Activated CD8-positive, alpha-beta T cell treated with anti-CD3 and anti-CD28 coated beads for 36 hours (primary cell): Measurements from ENCODE around the gene ART5. TPM values are rescaled to one million over a fixed set of nuclear protein-coding genes. Genes with fewer than 3 reads are reported as not detected.

Experiments used
- ATAC-seq: fragments of 200-7000 bp; cut with Tn5 transposase; one replicate; pipeline ENCODE4 v1.10.0; 2021; ENCODE audit warnings: mild to moderate bottlenecking, moderate library complexity
- CTCF ChIA-PET: fragments of 350-600 bp; sonication (Branson Sonifier 250); formaldehyde crosslinking; loops from one replicate; lab custom pipeline; 2021; ENCODE audit warnings: antibody characterized with exemption; lab: Charles Lee
- POLR2A ChIA-PET: fragments of 350-600 bp; sonication (Branson Sonifier 250); formaldehyde crosslinking; loops from one replicate; lab custom pipeline; 2021; ENCODE audit warnings: antibody characterized with exemption; lab: Charles Lee
- DNase-seq: peaks from one replicate; pipeline ENCODE4 v3.0.0-alpha.2; 2020
- H3K27ac Mint-ChIP-seq: one replicate; pipeline ENCODE4 v1.8.0; 2021; ENCODE audit warnings: mild to moderate bottlenecking, mixed read lengths
- H3K27me3 Mint-ChIP-seq: one replicate; pipeline ENCODE4 v1.8.0; 2021; ENCODE audit warnings: mixed read lengths
- H3K36me3 Mint-ChIP-seq: one replicate; pipeline ENCODE4 v1.8.0; 2021; ENCODE audit warnings: low read depth, mixed read lengths
- H3K4me1 Mint-ChIP-seq: one replicate; pipeline ENCODE4 v1.8.0; 2021; ENCODE audit warnings: low read depth, mixed read lengths
- H3K4me3 Mint-ChIP-seq: one replicate; pipeline ENCODE4 v1.8.0; 2021; ENCODE audit warnings: mild to moderate bottlenecking, moderate library complexity, mixed read lengths
- H3K9me3 Mint-ChIP-seq: one replicate; pipeline ENCODE4 v1.8.0; 2021; ENCODE audit warnings: mixed read lengths
- intact Hi-C: fragments of 100-400 bp; cut with micrococcal nuclease; formaldehyde crosslinking; loops from one replicate; pipeline ENCODE4 v1.10.0; 2022
- total RNA-seq, 2 experiments: library from RNA; stranded (reverse); gene quantifications; one replicate each; pipeline ENCODE4 v1.2.3, GENCODE V29; 2021
- TF ChIP-seq, protein P1 (sequence below): fragments of 200-600 bp; IDR thresholded peaks from one replicate; pipeline ENCODE4 v1.8.0; 2022; ENCODE audit warnings: antibody characterized with exemption, mild to moderate bottlenecking

The ART5 gene
- total RNA-seq, 2 experiments from 2014 or later, result not detected

DNA sequence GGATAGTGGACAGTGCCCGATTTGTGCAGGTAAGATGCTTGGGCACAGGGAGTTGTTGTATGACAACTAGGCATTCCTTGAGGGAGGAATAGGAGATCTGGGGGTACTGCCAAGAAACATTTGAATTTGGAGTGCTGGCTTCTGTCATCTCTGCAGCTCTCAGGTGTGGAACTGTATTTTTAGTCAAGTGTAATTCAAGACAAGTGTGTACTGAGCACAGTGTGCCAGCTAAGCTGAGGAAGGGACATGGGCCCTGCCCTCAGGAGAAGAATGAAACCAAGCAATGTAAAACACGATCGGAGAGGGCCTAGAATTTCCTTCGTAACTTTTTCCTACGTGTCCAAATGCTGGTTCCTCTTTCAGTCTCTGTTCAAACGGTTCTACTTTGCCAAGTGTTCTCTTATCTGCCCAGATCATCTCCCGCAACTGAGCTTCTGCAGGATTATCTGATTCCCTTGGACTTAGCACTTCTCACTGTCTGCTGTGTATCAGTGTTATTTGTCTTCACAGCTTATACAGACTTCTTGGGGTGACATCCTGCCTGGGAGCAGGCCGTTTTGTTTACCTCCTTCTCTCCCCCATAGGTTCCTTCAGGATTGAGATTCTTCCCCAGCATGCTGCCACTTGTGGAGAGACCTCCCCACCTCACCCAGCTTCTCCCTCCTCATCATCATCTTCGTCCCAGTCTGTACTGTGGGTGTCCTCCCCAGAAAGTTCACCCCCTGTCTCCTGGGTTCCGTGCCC lies 27.6 kb downstream of the ART5 start:
- H3K4me1 Mint-ChIP-seq, result peaks cover 10% of the 10 kb centered on the region
- ChIA-PET POLR2A (interaction anchor here (1.3 kb wide), 1 partner anchor 12 kb away, joined by 3 read pairs; no protein-coding TSS in a partner anchor), CTCF (no interaction called here)
- H3K4me3 Mint-ChIP-seq, result no peak overlapping the region
- H3K9me3 Mint-ChIP-seq, result no peaks in the 10 kb centered on the region
- no peaks in the 10 kb centered on the region for H3K36me3 Mint-ChIP-seq
- ATAC-seq, result peak; percentile 13
- no peaks in the 10 kb centered on the region for H3K27me3 Mint-ChIP-seq
- intact Hi-C loops, result no loop called here
- no peak for DNase-seq
- TF ChIP-seq, protein P1, sequence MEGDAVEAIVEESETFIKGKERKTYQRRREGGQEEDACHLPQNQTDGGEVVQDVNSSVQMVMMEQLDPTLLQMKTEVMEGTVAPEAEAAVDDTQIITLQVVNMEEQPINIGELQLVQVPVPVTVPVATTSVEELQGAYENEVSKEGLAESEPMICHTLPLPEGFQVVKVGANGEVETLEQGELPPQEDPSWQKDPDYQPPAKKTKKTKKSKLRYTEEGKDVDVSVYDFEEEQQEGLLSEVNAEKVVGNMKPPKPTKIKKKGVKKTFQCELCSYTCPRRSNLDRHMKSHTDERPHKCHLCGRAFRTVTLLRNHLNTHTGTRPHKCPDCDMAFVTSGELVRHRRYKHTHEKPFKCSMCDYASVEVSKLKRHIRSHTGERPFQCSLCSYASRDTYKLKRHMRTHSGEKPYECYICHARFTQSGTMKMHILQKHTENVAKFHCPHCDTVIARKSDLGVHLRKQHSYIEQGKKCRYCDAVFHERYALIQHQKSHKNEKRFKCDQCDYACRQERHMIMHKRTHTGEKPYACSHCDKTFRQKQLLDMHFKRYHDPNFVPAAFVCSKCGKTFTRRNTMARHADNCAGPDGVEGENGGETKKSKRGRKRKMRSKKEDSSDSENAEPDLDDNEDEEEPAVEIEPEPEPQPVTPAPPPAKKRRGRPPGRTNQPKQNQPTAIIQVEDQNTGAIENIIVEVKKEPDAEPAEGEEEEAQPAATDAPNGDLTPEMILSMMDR, result no peak
- no peak overlapping the region for H3K27ac Mint-ChIP-seq

DNA sequence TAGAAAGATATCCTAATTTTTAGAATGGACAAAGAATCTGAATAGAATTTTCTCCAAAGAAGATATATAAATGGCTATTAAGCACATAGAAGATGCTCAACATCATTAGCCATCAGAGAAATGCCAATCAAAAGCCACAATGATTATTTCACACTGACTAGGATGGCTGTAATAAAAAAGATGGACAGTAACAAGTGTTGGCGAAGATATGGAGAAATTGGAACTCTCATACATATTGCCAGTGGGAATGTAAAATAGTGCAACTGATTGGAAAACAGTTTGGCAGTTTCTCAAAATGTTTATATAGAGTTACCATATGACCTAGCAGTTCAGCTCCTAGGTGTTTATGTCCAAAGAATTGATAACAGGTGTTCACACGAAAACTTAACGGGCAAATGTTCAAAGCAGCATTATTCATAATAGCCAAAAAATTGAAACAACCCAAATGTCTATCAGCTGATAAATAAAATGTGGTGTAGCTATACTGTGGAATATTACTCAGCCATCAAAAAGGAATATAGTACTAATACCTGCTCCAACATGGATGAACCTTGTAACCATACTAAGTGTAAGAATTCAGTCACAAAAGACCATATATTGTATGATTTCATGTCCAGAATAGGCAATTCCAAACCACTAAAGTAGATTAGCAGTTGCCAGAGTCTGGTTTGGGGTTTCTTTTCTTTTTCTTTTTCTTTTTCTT lies 29.7 kb downstream of the ART5 start:
- H3K4me3 Mint-ChIP-seq, result no peak overlapping the region
- H3K27me3 Mint-ChIP-seq, result no peaks in the 10 kb centered on the region
- ATAC-seq, result no peak
- no peaks in the 10 kb centered on the region for H3K9me3 Mint-ChIP-seq
- DNase-seq, result no peak
- ChIA-PET POLR2A (no interaction called here), CTCF (no interaction called here)
- intact Hi-C loops, result no loop called here
- H3K36me3 Mint-ChIP-seq, result no peaks in the 10 kb centered on the region
- peaks cover 10% of the 10 kb centered on the region for H3K4me1 Mint-ChIP-seq
- no peak overlapping the region for H3K27ac Mint-ChIP-seq
- TF ChIP-seq, protein P1, result no peak

DNA sequence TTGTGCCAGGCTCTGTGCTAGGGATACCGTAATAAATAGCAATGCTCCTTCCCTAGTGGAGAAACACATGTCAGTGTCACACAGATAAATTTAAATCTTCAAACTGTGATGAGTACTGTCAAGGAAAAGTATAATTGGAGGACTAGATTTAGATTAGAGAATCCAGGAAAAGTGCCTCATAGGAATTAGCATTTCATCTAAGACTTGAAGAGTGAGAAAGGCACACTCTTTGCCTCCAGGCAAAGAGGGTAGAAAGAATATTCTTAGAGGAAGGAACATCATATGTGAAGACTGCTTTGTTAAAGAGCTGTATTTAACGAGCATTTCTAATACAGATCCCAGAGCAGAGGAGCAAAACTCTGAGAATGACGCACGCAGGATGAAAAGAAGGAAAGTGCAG lies 30.9 kb downstream of the ART5 start:
- H3K27me3 Mint-ChIP-seq, result no peaks in the 10 kb centered on the region
- H3K9me3 Mint-ChIP-seq, result no peaks in the 10 kb centered on the region
- H3K4me1 Mint-ChIP-seq, result peaks cover 10% of the 10 kb centered on the region
- no peak for DNase-seq
- POLR2A ChIA-PET, result no interaction called here
- TF ChIP-seq, protein P1, result no peak
- no peak for ATAC-seq
- H3K36me3 Mint-ChIP-seq, result no peaks in the 10 kb centered on the region
- H3K27ac Mint-ChIP-seq, result no peak overlapping the region
- intact Hi-C loops, result no loop called here
- CTCF ChIA-PET, result interaction anchor here (1.2 to 2.4 kb wide), 4 partner anchors 20 to 197 kb away, joined by 3 to 9 read pairs (median 5); no protein-coding TSS in a partner anchor
- H3K4me3 Mint-ChIP-seq, result no peak overlapping the region

DNA sequence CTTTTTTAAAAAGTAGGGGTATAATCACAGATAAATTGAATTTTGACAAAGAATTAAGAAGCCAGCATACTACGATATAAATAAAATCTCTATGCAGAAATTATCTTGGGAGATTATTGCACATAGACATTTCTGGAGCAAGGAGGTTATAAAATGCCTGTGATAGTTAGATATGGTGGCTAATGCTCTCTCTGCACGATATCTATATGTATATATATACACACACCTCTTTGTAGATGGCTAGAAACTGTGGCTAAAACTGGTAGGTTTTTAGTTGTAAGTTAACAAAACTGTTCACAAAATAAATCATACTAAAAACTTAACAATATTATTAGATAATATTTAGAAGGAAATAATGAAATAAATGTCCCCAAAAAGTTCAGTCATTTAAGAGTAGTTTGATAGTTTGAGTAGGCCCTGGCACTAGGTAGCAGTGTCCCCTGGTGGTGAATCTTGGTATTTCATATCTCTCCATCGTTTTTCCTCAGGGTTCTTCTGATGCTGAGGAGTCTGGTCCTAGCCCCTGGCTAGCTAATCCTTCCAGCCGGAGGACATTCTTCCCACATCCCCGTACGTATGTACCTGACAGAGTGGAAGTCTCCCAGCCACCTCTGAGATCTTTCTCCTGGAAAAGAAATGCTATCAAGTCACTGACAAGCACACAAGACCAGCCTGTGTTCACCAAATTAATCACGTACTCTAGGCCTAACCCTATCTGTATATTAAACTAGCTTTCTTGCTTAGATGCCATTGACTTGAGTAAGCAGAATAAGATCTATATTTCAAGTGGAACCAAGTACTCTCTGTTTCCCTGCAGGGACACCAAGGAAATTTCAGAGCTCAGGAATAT lies 32.2 kb downstream of the ART5 start:
- no peaks in the 10 kb centered on the region for H3K27me3 Mint-ChIP-seq
- H3K4me3 Mint-ChIP-seq, result no peak overlapping the region
- intact Hi-C loops, result no loop called here
- H3K4me1 Mint-ChIP-seq, result peaks cover 6% of the 10 kb centered on the region
- peak; percentile 66 for ATAC-seq
- H3K9me3 Mint-ChIP-seq, result no peaks in the 10 kb centered on the region
- no peak overlapping the region for H3K27ac Mint-ChIP-seq
- POLR2A ChIA-PET, result no interaction called here
- CTCF ChIA-PET, result interaction anchor here (0.7 to 2.4 kb wide), 9 partner anchors 9 to 198 kb away, joined by 3 to 9 read pairs (median 5); no protein-coding TSS in a partner anchor
- no peaks in the 10 kb centered on the region for H3K36me3 Mint-ChIP-seq
- peak; percentile 25 for DNase-seq
- TF ChIP-seq, protein P1, result peak; percentile 84
